ENCODE measurements around the gene ELF3.
"Not testable (repeated sequence)": the region's sequence is repeated elsewhere in the genome, so short reads cannot be mapped to it uniquely, and the experiment has no call there.

ELF3 gene

DNA sequence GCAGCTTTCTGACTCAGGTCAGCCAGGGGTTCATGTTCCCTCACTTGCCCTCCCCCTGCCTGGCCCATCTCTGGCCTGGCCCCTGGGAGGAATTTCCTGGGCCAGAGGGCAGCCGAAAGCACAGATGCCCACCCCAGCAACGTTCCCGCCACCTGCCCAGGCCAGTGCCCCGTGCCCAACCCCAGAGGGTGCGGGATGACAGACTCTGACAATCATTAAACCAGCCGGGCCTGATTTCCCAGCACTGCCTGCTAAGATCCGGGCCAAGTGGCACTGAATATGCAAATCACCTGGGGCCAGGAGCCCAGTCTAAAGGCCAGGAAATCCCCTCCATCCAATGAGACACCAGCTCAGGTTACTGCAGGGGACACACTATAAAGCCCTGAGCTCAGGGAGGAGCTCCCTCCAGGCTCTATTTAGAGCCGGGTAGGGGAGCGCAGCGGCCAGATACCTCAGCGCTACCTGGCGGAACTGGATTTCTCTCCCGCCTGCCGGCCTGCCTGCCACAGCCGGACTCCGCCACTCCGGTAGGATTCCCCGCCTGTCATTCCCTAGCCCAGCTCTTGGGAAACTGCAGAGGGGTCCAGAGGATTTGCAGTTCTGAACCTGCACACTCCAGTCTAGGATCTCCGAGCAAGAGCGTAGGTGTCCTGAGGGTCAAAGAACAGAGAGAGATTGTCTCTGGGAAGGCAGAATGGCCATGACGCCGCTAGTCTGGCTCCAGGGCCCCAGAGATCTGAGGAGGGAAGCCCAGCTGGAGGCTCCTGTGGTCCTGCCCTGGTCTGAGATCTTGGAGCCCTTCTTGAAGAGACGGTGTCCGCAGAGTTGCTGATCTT is at the start of gene ELF3:
TSS of gene ELF3 (plus strand) at position 408 of the 836 bp plus-strand sequence. CDS start 550 bp downstream, outside the sequence.
- no peaks in the 10 kb centered on the region for H3K79me2 ChIP-seq (ENCODE audit: insufficient read depth, low read length)
- TF ChIP-seq, protein P1, sequence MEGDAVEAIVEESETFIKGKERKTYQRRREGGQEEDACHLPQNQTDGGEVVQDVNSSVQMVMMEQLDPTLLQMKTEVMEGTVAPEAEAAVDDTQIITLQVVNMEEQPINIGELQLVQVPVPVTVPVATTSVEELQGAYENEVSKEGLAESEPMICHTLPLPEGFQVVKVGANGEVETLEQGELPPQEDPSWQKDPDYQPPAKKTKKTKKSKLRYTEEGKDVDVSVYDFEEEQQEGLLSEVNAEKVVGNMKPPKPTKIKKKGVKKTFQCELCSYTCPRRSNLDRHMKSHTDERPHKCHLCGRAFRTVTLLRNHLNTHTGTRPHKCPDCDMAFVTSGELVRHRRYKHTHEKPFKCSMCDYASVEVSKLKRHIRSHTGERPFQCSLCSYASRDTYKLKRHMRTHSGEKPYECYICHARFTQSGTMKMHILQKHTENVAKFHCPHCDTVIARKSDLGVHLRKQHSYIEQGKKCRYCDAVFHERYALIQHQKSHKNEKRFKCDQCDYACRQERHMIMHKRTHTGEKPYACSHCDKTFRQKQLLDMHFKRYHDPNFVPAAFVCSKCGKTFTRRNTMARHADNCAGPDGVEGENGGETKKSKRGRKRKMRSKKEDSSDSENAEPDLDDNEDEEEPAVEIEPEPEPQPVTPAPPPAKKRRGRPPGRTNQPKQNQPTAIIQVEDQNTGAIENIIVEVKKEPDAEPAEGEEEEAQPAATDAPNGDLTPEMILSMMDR (IDR thresholded peaks at IDR 0.05; ENCODE audit: low read length): no peak
- no peak for TF ChIP-seq EZH2 (IDR thresholded peaks at IDR 0.05; ENCODE audit: borderline replicate concordance, low read length)
- no peaks in the 10 kb centered on the region for H3K36me3 ChIP-seq (ENCODE audit: insufficient read depth, low read length)
- peak within 1 kb of the TSS; percentile 8 for H3K4me3 ChIP-seq (ENCODE audit: low read depth, low read length, poor library complexity, severe bottlenecking)
- no peak within 1 kb of the TSS for H2AFZ ChIP-seq (ENCODE audit: low read length)
- H3K4me2 ChIP-seq (ENCODE audit: low read length): peak within 1 kb of the TSS; percentile 28; the same call in 1 of the 2 replicates
- H3K9me2 ChIP-seq (ENCODE audit: low read depth, low read length): no peaks in the 10 kb centered on the region
- no peaks in the 10 kb centered on the region for H4K20me1 ChIP-seq (ENCODE audit: insufficient read depth, low read length)
- H3K9me3 ChIP-seq (ENCODE audit: low read length): no peaks in the 10 kb centered on the region
- no peak within 1 kb of the TSS for H3K27ac ChIP-seq (ENCODE audit: low read depth, low read length, poor library complexity, severe bottlenecking)
- H3F3A ChIP-seq (ENCODE audit: insufficient read depth, low read length): no peaks in the 10 kb centered on the region
- no peaks in the 10 kb centered on the region for H3K27me3 ChIP-seq (ENCODE audit: insufficient read depth, low read length)
- peaks cover 11% of the 10 kb centered on the region for H3K4me1 ChIP-seq (ENCODE audit: insufficient read depth, low read length, severe bottlenecking)
- H3K9ac ChIP-seq (ENCODE audit: low read length): peak within 1 kb of the TSS; percentile 15; the same call in 1 of the 2 replicates

DNA sequence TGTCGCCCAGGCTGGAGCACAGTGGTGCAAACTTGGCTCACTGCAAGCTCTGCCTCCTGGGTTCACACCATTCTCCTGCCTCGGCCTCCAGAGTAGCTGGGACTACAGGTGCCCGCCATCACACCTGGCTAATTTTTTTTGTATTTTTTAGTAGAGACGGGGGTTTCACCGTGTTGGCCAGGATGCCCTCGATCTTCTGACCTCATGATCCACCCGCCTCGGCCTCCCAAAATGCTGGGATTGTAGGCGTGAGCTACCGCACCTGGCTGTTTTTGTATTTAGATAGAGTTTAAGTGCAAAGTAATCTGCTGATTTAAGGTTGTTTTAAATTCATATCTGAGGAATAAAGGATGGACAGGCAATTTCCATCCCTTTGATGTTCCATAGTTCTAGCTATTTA is 48.0 kb upstream of the ELF3 start:
- H3K27ac ChIP-seq (ENCODE audit: low read depth, low read length, poor library complexity, severe bottlenecking); H3K4me2 ChIP-seq (ENCODE audit: low read length); H3K9ac ChIP-seq (ENCODE audit: low read length); H3K9me3 ChIP-seq (ENCODE audit: low read length); H3F3A ChIP-seq (ENCODE audit: insufficient read depth, low read length); H3K27me3 ChIP-seq (ENCODE audit: insufficient read depth, low read length); H4K20me1 ChIP-seq (ENCODE audit: insufficient read depth, low read length); H3K4me1 ChIP-seq (ENCODE audit: insufficient read depth, low read length, severe bottlenecking); H3K79me2 ChIP-seq (ENCODE audit: insufficient read depth, low read length); H3K9me2 ChIP-seq (ENCODE audit: low read depth, low read length); H3K4me3 ChIP-seq (ENCODE audit: low read depth, low read length, poor library complexity, severe bottlenecking); H2AFZ ChIP-seq (ENCODE audit: low read length): not testable (repeated sequence)
- peaks cover 80% of the 10 kb centered on the region for H3K36me3 ChIP-seq (ENCODE audit: insufficient read depth, low read length)

DNA sequence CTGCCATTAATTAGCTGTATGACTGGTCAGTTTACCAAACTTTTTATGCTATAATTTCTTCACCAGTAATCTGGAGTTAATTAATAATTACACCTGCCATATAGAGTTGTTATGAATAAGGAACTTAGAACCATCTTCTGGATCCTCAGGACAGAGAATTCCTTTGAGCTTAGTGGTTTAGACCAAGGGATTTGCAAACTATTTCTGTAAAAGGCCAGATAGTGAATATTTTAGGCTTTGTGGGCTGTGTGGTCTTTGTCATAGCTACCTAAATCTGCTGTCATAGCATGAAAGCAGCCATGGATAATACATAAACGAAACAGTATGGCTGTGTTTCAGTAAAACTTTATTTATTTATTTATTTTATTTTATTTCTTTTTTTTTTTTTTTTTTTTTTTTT is 46.1 kb upstream of the ELF3 start:
- no peaks in the 10 kb centered on the region for H3K9me3 ChIP-seq (ENCODE audit: low read length)
- no peaks in the 10 kb centered on the region for H3K4me1 ChIP-seq (ENCODE audit: insufficient read depth, low read length, severe bottlenecking)

DNA sequence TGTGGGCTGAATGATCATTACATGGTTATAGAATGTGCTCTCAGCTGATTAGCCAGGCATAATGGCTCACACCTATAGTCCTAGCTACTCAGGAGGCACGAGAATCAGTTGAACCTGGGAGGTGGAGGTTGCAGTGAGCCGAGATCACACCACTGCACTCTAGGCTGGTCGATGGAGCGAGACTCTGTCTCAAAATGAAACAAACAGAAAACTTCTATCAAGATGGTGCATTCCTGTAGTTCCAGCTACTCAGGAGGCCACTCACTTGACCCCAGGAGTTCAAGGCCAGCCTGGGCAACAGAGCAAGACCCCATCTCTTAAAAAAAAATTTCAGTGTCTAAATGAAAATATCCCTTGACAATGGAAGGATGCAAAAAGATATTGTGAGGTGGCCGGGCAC is 44.2 kb upstream of the ELF3 start:
- no peak overlapping the region for H3K4me2 ChIP-seq (ENCODE audit: low read length)
- H3K36me3 ChIP-seq (ENCODE audit: insufficient read depth, low read length): peaks cover 89% of the 10 kb centered on the region
- H4K20me1 ChIP-seq (ENCODE audit: insufficient read depth, low read length): no peaks in the 10 kb centered on the region
- no peaks in the 10 kb centered on the region for H3K9me2 ChIP-seq (ENCODE audit: low read depth, low read length)
- TF ChIP-seq EZH2 (IDR thresholded peaks at IDR 0.05; ENCODE audit: borderline replicate concordance, low read length): no peak
- TF ChIP-seq, protein P1 (IDR thresholded peaks at IDR 0.05; ENCODE audit: low read length): no peak
- H3K4me3 ChIP-seq (ENCODE audit: low read depth, low read length, poor library complexity, severe bottlenecking): no peak overlapping the region
- no peaks in the 10 kb centered on the region for H3K79me2 ChIP-seq (ENCODE audit: insufficient read depth, low read length)
- H3K4me1 ChIP-seq (ENCODE audit: insufficient read depth, low read length, severe bottlenecking): no peaks in the 10 kb centered on the region
- no peak overlapping the region for H2AFZ ChIP-seq (ENCODE audit: low read length)
- no peak overlapping the region for H3K27ac ChIP-seq (ENCODE audit: low read depth, low read length, poor library complexity, severe bottlenecking)
- no peaks in the 10 kb centered on the region for H3K9me3 ChIP-seq (ENCODE audit: low read length)
- no peak overlapping the region for H3K9ac ChIP-seq (ENCODE audit: low read length)
- H3F3A ChIP-seq (ENCODE audit: insufficient read depth, low read length): no peaks in the 10 kb centered on the region
- H3K27me3 ChIP-seq (ENCODE audit: insufficient read depth, low read length): no peaks in the 10 kb centered on the region

More for the DNA sequence above, 46.1 kb upstream of the ELF3 start:
- no peak overlapping the region for H3K4me2 ChIP-seq (ENCODE audit: low read length)
- H3K9ac ChIP-seq (ENCODE audit: low read length): no peak overlapping the region
- peaks cover 80% of the 10 kb centered on the region for H3K36me3 ChIP-seq (ENCODE audit: insufficient read depth, low read length)
- H4K20me1 ChIP-seq (ENCODE audit: insufficient read depth, low read length): no peaks in the 10 kb centered on the region
- H3F3A ChIP-seq (ENCODE audit: insufficient read depth, low read length): no peaks in the 10 kb centered on the region
- H3K4me3 ChIP-seq (ENCODE audit: low read depth, low read length, poor library complexity, severe bottlenecking): no peak overlapping the region
- no peak overlapping the region for H3K27ac ChIP-seq (ENCODE audit: low read depth, low read length, poor library complexity, severe bottlenecking)
- no peaks in the 10 kb centered on the region for H3K27me3 ChIP-seq (ENCODE audit: insufficient read depth, low read length)
- no peaks in the 10 kb centered on the region for H3K9me2 ChIP-seq (ENCODE audit: low read depth, low read length)
- H2AFZ ChIP-seq (ENCODE audit: low read length): no peak overlapping the region
- TF ChIP-seq EZH2 (IDR thresholded peaks at IDR 0.05; ENCODE audit: borderline replicate concordance, low read length): no peak
- H3K79me2 ChIP-seq (ENCODE audit: insufficient read depth, low read length): no peaks in the 10 kb centered on the region
